ENCODE results near the gene BOLL. TPM values are rescaled to one million over a fixed set of nuclear protein-coding genes. Genes with fewer than 3 reads are reported as not detected.
"Not testable (repeated sequence)": the region's sequence is repeated elsewhere in the genome, so short reads cannot be mapped to it uniquely, and the experiment has no call there.

The BOLL gene
- total RNA-seq, 2 donors from 2014 or later, result not detected

- intact Hi-C loops (cut with DNase I), result no loop called here
- DNase-seq, result no peak
- WGBS, 2 donors, result 87% methylated on average over 3 of the region's 3 CpGs; no CpG with 5 or more reads in 1 of the 2 donors
- no peak for ATAC-seq
- Histone ChIP-seq H3K27ac (no peak overlapping the region), H3K4me1 (no peaks in the 10 kb centered on the region), H3K4me3 (no peak overlapping the region), H3K27me3 (no peaks in the 10 kb centered on the region), H3K36me3 (replicated peaks in 1 of 2; ENCODE audit: insufficient read depth in 1 of 2, low read depth in 2 of 2) (no peaks in the 10 kb centered on the region), H3K9me3 (peaks cover 0 to 6% (median 0%) of the 10 kb centered on the region in 3 donors)
- no peak for TF ChIP-seq POLR2A (IDR thresholded peaks at IDR 0.05)
- TF ChIP-seq, protein P1, sequence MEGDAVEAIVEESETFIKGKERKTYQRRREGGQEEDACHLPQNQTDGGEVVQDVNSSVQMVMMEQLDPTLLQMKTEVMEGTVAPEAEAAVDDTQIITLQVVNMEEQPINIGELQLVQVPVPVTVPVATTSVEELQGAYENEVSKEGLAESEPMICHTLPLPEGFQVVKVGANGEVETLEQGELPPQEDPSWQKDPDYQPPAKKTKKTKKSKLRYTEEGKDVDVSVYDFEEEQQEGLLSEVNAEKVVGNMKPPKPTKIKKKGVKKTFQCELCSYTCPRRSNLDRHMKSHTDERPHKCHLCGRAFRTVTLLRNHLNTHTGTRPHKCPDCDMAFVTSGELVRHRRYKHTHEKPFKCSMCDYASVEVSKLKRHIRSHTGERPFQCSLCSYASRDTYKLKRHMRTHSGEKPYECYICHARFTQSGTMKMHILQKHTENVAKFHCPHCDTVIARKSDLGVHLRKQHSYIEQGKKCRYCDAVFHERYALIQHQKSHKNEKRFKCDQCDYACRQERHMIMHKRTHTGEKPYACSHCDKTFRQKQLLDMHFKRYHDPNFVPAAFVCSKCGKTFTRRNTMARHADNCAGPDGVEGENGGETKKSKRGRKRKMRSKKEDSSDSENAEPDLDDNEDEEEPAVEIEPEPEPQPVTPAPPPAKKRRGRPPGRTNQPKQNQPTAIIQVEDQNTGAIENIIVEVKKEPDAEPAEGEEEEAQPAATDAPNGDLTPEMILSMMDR (IDR thresholded peaks at IDR 0.05), result no peak
These were observed 24.8 kb downstream of the BOLL start for GRCh38 chr2:197760293-197760657.

DNA sequence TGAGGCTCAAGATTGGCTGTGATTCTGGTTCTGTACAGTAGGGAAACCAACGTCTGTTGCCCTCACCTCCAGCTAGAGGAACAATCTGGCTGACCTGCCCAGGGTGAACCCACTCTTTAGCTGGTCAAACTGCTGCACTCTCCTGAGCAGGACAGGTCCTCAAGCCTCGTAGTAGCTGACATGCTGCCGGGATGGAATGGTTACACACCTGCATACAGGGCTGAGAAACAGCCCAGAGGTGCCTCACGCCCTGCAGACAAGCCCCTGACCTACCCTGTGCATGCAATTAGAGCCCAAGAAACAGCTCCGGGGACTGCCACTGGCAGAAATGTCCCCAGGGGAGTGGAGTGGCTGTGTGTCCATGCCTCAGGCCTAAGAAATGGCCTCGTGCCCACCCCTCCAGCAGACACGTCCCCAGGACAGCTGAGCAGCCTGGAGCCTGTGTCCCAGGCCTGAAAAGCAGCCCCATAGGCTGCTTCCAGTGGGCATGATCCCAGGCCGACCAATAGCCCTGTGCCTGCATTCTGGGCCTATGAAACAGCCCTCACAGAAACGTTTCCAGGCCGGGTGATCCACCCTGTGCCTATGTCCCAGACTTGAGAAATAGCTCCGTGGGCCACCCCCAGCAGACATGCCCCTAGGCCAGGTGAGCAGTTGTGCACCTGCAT lies 25.4 kb downstream of the BOLL start:
- intact Hi-C loops (cut with DNase I), result no loop called here
- Histone ChIP-seq H3K27ac (no peak overlapping the region), H3K27me3 (no peaks in the 10 kb centered on the region), H3K9me3 (peaks cover 0 to 6% (median 0%) of the 10 kb centered on the region in 3 donors), H3K36me3 (replicated peaks in 1 of 2; ENCODE audit: insufficient read depth in 1 of 2, low read depth in 2 of 2) (no peaks in the 10 kb centered on the region), H3K4me3 (no peak overlapping the region), H3K4me1 (no peaks in the 10 kb centered on the region)
- TF ChIP-seq, protein P1 (IDR thresholded peaks at IDR 0.05), result no peak
- TF ChIP-seq POLR2A (IDR thresholded peaks at IDR 0.05), result no peak
- 45% methylated on average over 11 of the region's 11 CpGs; no CpG with 5 or more reads in 1 of the 2 donors for WGBS, 2 donors
- ATAC-seq (no peak), DNase-seq (no peak)

- TF ChIP-seq, protein P1 (IDR thresholded peaks at IDR 0.05), result no peak
- TF ChIP-seq POLR2A (IDR thresholded peaks at IDR 0.05), result no peak
- Histone ChIP-seq H3K4me1 (no peaks in the 10 kb centered on the region), H3K4me3 (no peak overlapping the region), H3K27me3 (no peaks in the 10 kb centered on the region), H3K36me3 (replicated peaks in 1 of 2; ENCODE audit: insufficient read depth in 1 of 2, low read depth in 2 of 2) (no peaks in the 10 kb centered on the region), H3K9me3 (peaks cover 0 to 6% (median 0%) of the 10 kb centered on the region in 3 donors), H3K27ac (no peak overlapping the region)
- DNase-seq (no peak), ATAC-seq (no peak)
- intact Hi-C loops (cut with DNase I), result no loop called here
- 52 to 64% methylated on average over 3 to 4 of the region's 4 CpGs for WGBS, 2 donors
These were observed 26.1 kb downstream of the BOLL start for GRCh38 chr2:197759013-197759412.

- intact Hi-C loops (cut with DNase I), result no loop called here
- Histone ChIP-seq H3K4me1 (no peaks in the 10 kb centered on the region), H3K36me3 (replicated peaks in 1 of 2; ENCODE audit: insufficient read depth in 1 of 2, low read depth in 2 of 2) (no peaks in the 10 kb centered on the region), H3K9me3 (no peaks in the 10 kb centered on the region), H3K4me3 (no peak overlapping the region), H3K27me3 (no peaks in the 10 kb centered on the region), H3K27ac (no peak overlapping the region)
- no peak for ATAC-seq
- no peak for DNase-seq
- TF ChIP-seq, protein P1 (IDR thresholded peaks at IDR 0.05), result no peak
- no peak for TF ChIP-seq POLR2A (IDR thresholded peaks at IDR 0.05)
These were observed 44.9 kb downstream of the BOLL start for GRCh38 chr2:197740200-197740599.

GRCh38 chr2:197728555-197729544 lies 56.3 kb downstream of the BOLL start:
- WGBS, 2 donors, result 81 to 92% methylated on average over 18 to 25 of the region's 32 CpGs
- H3K4me3 ChIP-seq; H3K36me3 ChIP-seq (replicated peaks in 1 of 2; ENCODE audit: insufficient read depth in 1 of 2, low read depth in 2 of 2); ATAC-seq; DNase-seq; H3K27ac ChIP-seq; H3K4me1 ChIP-seq; H3K27me3 ChIP-seq; H3K9me3 ChIP-seq; intact Hi-C loops (cut with DNase I): not testable (repeated sequence)
